Prostate gland (tissue), 2 donors: Measurements from ENCODE around the gene RTF2. TPM values are rescaled to one million over a fixed set of nuclear protein-coding genes. Genes with fewer than 3 reads are reported as not detected.

ENCODE experiments used
- DNase-seq: peaks from one replicate; pipeline ENCODE4 v3.0.0-alpha.2; 2019; ENCODE audit warnings: low spot score
- H3K27ac ChIP-seq, 2 donors: fragments of 200-600 bp; sonication (generic); 2 replicates each; pipeline ENCODE4 v1.5.1; 2017 to 2019
- H3K27me3 ChIP-seq: fragments of 200-600 bp; sonication (generic); replicated peaks from 2 replicates; pipeline ENCODE4 v1.5.1; 2019; ENCODE audit not compliant: insufficient read depth
- H3K36me3 ChIP-seq, 2 donors: fragments of 200-600 bp; sonication (generic); 1 replicate in 1 of 2; 2 replicates in 1 of 2; pipeline versions ENCODE4 v1.5.1 to v1.8.1; 2017 to 2019
- H3K4me1 ChIP-seq: fragments of 200-600 bp; sonication (generic); replicated peaks from 2 replicates; pipeline ENCODE4 v1.5.1; 2019
- H3K4me3 ChIP-seq, 2 donors: fragments of 200-600 bp; sonication (generic); 2 replicates each; pipeline ENCODE4 v1.5.1; 2017 to 2019
- H3K9me3 ChIP-seq: fragments of 200-600 bp; sonication (generic); 2 replicates; pipeline ENCODE4 v1.5.1; 2017
- POLR2A ChIP-seq: fragments of 450-650 bp; IDR thresholded peaks from one replicate; pipeline ENCODE4 v1.6.1; 2016; ENCODE audit warnings: antibody characterized with exemption, mild to moderate bottlenecking
- POLR2AphosphoS5 ChIP-seq: sonication (generic); formaldehyde crosslinking; IDR thresholded peaks from one replicate; pipeline ENCODE4 v1.6.1; 2017; ENCODE audit warnings: antibody characterized with exemption
- WGBS: methylation state at CpG from one replicate; pipeline ENCODE4 v1.1.5; 2018; 5-methylcytosine and 5-hydroxymethylcytosine counted together
- intact Hi-C: fragments of 100-400 bp; cut with DNase I; formaldehyde crosslinking; loops from one replicate; pipeline ENCODE4 v1.14.2; 2022
- total RNA-seq, 2 donors: library from RNA; depleted of rRNA; stranded (reverse); fragments of >200 nt; gene quantifications; one replicate each; pipeline ENCODE4 v1.1.0, GENCODE V29; 2016
- TF ChIP-seq, protein P1 (sequence below), 4 experiments: fragments of 200-600 bp in 2 of 4; fragments of 450-650 bp in 2 of 4; sonication (generic) in 2 of 4; IDR thresholded peaks; 1 replicate in 3 of 4; 2 replicates in 1 of 4; pipeline ENCODE4 v1.5.1; 2016 to 2019; ENCODE audit warnings: antibody characterized with exemption in 4 of 4, mild to moderate bottlenecking in 2 of 4, moderate library complexity in 2 of 4

The RTF2 gene, protein sequence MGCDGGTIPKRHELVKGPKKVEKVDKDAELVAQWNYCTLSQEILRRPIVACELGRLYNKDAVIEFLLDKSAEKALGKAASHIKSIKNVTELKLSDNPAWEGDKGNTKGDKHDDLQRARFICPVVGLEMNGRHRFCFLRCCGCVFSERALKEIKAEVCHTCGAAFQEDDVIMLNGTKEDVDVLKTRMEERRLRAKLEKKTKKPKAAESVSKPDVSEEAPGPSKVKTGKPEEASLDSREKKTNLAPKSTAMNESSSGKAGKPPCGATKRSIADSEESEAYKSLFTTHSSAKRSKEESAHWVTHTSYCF
- total RNA-seq: 10 to 100 TPM; 71.3 to 81.7 TPM

DNA sequence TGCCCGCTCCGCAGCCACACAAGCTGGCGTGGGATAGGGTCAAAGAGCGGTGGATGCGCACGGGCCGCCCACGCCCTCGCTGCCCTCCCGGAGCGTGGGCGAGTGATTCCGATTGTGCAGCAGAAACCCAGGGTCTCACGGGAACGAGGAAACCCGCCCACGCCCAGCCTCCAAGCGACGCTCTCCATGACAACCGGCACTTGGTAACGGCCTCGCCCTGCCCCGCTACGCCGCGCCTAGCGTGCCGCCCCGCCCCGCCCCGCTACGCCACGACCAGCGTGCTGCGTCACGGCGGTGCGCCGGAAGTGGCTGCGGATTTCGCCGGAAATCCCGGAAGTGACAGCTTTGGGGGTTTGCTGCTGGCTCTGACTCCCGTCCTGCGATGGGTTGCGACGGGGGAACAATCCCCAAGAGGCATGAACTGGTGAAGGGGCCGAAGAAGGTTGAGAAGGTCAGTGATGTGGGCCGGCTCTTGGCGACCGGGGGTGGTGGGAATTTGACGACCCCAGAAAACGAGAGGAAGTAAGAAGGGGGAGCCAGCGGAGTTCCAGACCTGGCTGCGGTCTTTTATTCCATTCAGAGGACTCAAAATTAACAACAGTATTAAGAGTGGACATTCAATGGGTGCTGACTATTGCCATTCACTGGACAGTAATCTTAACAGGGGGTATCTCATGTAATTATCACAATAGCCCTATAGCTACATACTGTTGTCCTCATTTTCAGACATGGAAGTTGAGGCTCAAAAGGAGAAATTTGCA is at the start of gene RTF2:
RTF2 (plus strand) TSS at position 312 of the 761 bp plus-strand sequence; CDS start at position 383, 71 bp downstream.
- Histone ChIP-seq H3K4me3 (peak within 1 kb of the TSS; percentile 79 to 82), H3K27me3 (no peaks in the 10 kb centered on the region), H3K4me1 (peaks cover 9% of the 10 kb centered on the region), H3K9me3 (no peaks in the 10 kb centered on the region), H3K27ac (peak within 1 kb of the TSS; percentile 75 to 84), H3K36me3 (no peaks in the 10 kb centered on the region)
- intact Hi-C loops: loop anchor here (2.0 kb wide), 1 partner anchor 76 kb away; the partner anchor contains the start of genes AURKA and CSTF1
- WGBS: under 1% methylated on average over 55 of the region's 55 CpGs
- peak; percentile 83 for DNase-seq
- TF ChIP-seq POLR2AphosphoS5 (peak; percentile 97), POLR2A (peak; percentile 46)
- TF ChIP-seq, protein P1, sequence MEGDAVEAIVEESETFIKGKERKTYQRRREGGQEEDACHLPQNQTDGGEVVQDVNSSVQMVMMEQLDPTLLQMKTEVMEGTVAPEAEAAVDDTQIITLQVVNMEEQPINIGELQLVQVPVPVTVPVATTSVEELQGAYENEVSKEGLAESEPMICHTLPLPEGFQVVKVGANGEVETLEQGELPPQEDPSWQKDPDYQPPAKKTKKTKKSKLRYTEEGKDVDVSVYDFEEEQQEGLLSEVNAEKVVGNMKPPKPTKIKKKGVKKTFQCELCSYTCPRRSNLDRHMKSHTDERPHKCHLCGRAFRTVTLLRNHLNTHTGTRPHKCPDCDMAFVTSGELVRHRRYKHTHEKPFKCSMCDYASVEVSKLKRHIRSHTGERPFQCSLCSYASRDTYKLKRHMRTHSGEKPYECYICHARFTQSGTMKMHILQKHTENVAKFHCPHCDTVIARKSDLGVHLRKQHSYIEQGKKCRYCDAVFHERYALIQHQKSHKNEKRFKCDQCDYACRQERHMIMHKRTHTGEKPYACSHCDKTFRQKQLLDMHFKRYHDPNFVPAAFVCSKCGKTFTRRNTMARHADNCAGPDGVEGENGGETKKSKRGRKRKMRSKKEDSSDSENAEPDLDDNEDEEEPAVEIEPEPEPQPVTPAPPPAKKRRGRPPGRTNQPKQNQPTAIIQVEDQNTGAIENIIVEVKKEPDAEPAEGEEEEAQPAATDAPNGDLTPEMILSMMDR (IDR thresholded peaks at IDR 0.05): peak in 1 of 4 experiments; percentile 35

DNA sequence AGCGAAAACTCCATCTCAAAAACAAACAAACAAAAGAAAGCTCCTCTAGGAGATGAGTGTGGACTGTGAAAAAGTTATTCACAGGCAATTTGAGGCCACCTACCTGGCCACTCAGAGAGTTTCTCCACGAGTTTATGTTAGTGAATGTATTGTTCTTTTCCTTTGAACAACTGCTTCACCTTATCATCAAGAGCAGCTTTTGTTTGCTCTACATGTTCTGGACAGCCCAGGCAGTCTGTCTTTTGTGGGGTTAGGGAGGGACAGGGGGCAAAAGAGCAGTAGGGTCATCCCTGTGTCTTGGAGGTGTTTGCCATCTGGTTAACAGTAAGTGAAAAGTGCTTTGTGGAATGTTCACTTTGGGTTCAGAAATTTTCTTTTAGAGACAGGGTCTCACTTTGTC is 48.4 kb upstream of the RTF2 start:
- no peak overlapping the region for H3K4me3 ChIP-seq
- TF ChIP-seq, protein P1 (IDR thresholded peaks at IDR 0.05): no peak
- TF ChIP-seq POLR2AphosphoS5: no peak
- TF ChIP-seq POLR2A: no peak
- no peak overlapping the region for H3K27ac ChIP-seq
- no peaks in the 10 kb centered on the region for H3K4me1 ChIP-seq
- no peak for DNase-seq
- intact Hi-C loops: no loop called here
- no peaks in the 10 kb centered on the region for H3K36me3 ChIP-seq
- H3K27me3 ChIP-seq: no peaks in the 10 kb centered on the region
- H3K9me3 ChIP-seq: no peaks in the 10 kb centered on the region
- 73% methylated on average over 2 of the region's 2 CpGs for WGBS

DNA sequence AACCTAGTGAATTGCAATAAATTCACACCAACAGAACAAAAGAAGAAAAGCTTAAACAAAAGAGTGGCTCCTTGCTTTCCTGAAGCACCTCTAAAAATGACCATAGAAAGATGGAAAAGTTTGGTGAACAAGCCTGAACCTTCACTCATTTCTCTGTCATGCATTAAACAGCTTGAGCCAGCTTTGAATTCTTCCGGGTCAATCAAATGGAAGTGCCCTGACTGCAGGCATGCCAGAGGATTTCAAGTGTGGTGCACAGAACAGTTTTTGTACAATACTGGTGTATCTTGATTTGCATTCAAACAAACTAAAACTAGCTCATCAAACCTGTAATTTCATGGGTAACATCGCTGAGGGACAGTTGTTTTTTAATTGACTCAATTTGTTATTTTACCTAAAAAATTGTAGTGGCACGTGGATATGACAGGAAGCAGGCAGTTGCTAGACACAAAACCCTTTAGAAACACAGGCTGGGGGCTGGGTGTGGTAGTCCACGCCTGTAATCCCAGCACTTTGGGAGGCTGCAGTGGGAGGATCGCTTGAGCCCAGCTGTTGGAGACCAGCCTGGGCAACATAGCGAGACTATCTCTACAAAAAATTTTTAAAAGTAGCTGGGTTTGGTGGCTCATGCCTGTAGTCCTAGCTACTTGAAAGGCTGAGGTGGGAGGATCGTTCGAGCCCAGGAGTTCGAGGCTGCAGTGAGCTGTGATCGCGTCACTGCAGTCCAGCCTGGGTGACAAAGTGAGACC is 47.3 kb upstream of the RTF2 start:
- Histone ChIP-seq H3K27me3 (no peaks in the 10 kb centered on the region), H3K4me1 (no peaks in the 10 kb centered on the region), H3K4me3 (no peak overlapping the region), H3K27ac (no peak overlapping the region), H3K36me3 (no peaks in the 10 kb centered on the region), H3K9me3 (no peaks in the 10 kb centered on the region)
- no peak for DNase-seq
- TF ChIP-seq POLR2A (no peak), POLR2AphosphoS5 (no peak)
- TF ChIP-seq, protein P1 (IDR thresholded peaks at IDR 0.05): no peak
- WGBS: 80% methylated on average over 11 of the region's 11 CpGs
- intact Hi-C loops: no loop called here

DNA sequence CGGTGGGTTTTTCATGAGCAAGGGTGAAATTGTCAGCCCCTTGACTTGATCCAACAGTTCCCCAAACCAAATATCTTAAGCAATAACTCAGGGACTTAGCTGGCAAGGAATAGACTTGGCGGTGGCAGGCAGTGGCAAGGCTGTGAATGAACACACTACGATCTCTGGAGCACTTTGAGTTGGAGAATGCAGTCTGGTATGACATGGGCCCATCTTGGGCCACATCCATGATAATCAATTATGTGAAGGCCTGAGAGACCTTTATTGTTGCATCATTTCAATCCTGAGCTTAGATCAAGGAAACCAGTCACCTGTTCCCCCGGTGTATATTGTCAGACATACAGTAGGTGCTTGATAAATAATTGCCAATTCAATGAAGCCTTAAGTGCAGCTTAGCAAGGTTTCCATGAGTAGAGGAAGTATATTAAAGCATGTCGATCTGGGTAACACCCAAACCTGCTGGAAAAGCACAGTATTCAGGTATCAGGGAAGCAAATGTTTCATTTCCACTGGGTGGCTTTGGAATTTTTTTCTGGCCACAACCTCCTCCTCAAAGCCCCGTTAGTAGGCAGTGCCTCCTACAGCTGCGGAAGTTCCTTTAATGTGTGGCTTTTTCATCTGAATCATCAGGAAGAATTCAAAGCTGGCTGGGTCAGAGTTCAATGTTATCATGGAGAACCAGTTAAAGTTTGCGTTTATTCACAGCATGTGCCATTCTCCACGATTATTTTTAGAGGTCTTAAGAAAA is 46.2 kb upstream of the RTF2 start:
- WGBS: 80% methylated on average over 9 of the region's 9 CpGs
- intact Hi-C loops: no loop called here
- TF ChIP-seq POLR2A (no peak), POLR2AphosphoS5 (no peak)
- TF ChIP-seq, protein P1 (IDR thresholded peaks at IDR 0.05): no peak
- no peak overlapping the region for H3K27ac ChIP-seq
- H3K4me1 ChIP-seq: no peaks in the 10 kb centered on the region
- H3K27me3 ChIP-seq: no peaks in the 10 kb centered on the region
- H3K9me3 ChIP-seq: no peaks in the 10 kb centered on the region
- DNase-seq: no peak
- H3K4me3 ChIP-seq: no peak overlapping the region
- no peaks in the 10 kb centered on the region for H3K36me3 ChIP-seq
